GM19452 (cell line): ENCODE results near the gene ARIH1.

ENCODE experiments used
- ATAC-seq: cut with Tn5 transposase; IDR thresholded peaks from one replicate; pipeline ENCODE4 v1.9.1; 2021; ENCODE audit not compliant: unreplicated experiment

The ARIH1 gene

DNA sequence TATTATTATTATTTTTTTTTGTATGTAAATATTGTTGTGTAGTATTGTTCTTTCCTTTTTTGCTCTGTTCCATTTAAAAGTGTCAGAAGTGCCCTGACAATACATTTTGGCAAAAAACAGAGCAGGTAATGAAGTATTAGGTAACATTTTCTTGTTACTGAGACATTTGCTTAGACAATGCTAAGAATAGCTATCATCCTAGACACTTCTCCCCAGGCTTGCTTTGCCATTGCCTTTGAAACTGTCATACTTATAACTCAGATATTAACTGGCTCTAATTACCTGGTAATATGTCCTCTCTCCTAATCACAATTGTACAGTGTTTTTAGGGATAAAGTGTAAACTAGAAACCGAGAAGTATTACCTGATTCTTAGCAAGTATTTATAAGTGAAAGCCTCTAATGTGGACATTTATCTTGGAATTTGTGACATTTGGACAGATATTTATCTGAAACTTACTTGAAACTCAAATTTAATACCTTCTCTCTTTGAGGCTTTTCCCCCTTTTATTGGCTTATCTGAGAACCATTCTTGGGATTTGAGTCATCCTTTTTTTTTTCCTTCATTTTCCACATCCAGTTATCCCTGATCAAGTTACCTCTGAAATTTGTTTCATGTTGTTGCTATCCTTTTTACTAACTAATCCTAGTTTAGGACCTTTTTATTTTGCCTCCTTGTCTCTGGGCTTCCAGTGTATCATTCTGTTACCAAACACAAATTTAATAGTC, 13.1 kb downstream of the ARIH1 start:
- ATAC-seq, result no peak

DNA sequence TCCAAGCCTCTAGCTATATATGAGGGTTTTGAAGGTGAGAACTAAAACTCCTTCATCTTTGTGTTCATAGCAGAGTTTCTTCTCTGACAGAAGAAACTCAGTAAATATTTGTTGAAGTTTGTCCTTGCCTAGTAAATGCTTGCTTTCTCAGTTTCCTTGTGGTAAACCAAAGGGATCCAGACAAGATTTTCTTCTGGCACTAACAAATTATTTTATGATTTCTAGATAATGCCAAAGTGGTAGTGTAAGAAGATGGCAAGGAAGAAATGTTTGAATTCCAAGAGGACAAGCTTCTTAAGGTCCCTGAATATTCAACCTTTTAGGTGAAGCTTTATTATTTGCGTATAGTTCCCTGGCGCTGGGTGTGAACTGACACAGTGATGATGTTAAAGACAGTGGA, 14.4 kb downstream of the ARIH1 start:
- ATAC-seq, result no peak

- ATAC-seq, result no peak
Measured at GRCh38 chr15:72489943-72490554, 15.9 kb downstream of the ARIH1 start.

GRCh38 chr15:72491768-72492167, 17.6 kb downstream of the ARIH1 start:
- ATAC-seq, result no peak

DNA sequence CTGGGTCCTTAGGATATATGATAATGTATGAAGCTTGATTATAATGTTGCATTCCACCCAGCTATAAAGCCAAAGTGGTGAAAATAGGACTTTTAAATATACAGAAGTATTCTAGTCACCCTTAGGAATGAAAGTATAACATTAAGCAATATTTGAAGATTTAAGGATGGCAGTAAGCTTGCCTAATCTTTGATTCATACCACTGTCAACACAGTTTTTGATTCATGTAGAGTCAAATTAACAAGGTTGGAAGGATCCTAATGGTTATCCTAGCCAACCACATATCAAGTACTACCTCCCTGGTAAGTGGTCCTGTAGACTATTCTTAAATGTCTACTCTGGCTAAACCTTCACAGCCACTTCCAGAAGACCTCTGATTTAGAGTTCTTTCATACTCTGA, 18.6 kb downstream of the ARIH1 start:
- ATAC-seq, result no peak

GRCh38 chr15:72493220-72493619, 19.1 kb downstream of the ARIH1 start:
- ATAC-seq, result no peak

DNA sequence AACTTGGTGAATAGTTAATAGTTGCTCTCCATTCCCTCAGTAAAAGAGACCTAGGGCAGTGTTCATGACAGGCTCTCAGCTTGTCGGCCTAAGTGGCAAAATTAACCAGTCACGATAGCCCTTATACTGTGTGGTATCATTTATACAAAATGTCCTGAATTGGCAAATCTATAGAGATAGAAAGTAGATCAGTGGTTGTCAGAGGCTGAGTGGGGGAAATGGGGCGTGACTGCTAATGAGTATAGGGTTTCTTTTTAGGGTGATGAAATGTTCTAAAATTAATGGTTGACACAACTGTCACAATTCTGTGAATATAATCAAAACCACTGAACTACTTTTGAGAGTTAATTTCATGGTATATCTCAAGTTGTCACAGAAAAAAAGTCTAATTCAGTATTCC, 20.9 kb downstream of the ARIH1 start:
- no peak for ATAC-seq

- no peak for ATAC-seq
Measured at GRCh38 chr15:72496783-72497182, 22.7 kb downstream of the ARIH1 start.

- ATAC-seq, result no peak
Measured at GRCh38 chr15:72497402-72497801, 23.3 kb downstream of the ARIH1 start.

GRCh38 chr15:72502220-72502809, 28.2 kb downstream of the ARIH1 start:
- ATAC-seq, result no peak

- ATAC-seq, result no peak
Measured at GRCh38 chr15:72503147-72503546, 29.0 kb downstream of the ARIH1 start.

DNA sequence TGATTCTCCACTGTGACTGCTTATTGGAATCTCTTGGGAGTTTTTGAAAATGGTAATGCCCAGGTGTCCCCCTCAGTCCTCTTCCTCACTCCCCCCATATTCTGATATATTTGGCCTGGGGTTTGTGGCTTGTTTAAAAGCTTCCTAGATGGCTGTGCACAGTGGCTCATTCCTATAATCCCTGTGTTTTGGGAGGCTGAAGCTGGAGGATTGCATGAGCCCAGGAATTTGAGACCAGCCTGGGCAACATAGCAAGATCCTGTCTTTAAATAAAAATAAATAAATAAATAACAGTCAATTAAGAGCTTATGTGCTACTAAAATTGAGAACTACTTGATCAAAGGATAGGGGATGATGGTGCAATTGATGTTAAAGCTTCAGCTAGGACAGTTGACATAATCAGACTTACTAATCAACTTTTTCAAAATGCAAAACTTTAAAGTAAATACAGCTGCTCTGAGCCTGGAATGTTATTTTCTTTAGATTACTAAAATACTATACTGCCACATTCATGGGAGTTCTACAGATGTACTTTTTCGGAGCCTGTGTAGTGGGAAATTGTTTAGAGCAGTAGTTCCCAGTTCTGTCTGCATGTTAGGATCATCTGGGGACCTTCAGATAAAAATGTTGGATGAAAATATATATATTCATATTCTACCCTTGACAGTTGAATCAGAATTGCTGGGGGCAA, 33.4 kb downstream of the ARIH1 start:
- ATAC-seq, result no peak

DNA sequence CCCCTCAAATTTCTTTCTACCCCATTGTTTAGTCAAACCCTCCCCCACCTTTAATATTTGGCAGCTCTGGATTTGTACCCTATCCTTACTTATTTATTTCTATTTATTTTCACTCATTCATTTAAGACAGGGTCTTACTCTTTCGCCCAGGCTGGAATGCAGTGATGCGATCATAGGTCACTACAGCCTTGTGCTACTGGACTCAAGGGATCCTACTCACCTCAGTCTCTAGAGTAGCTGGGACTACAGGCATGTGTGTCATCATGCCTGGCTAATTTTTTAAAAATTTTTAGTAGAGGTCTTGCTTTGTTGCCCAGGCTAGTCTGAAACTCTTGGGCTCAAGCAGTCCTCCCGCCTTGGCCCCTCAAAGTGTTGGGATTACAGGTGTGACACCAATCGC, 35.4 kb downstream of the ARIH1 start:
- ATAC-seq, result no peak

DNA sequence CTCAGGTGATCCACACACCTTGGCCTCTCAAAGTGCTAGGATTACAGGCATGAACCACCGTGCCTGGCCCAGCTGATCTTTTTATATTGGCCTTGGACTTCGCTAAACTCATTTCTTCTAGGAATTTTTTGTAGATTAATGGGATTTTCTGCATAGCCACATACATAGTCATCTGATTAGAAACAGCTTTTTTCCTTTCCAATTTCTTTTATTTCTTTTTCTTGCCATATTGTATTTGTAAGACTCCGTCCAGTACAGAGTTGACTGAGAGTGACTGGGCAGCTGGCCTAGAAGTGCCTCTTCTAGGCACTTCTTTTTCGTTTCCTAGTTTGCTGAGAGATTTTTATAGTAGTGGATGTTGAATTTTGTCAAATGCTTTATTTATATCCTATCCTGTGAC, 37.4 kb downstream of the ARIH1 start:
- ATAC-seq, result no peak

- ATAC-seq, result no peak
Measured at GRCh38 chr15:72515591-72516389, 41.7 kb downstream of the ARIH1 start.

GRCh38 chr15:72516777-72517176, 42.6 kb downstream of the ARIH1 start:
- no peak for ATAC-seq

DNA sequence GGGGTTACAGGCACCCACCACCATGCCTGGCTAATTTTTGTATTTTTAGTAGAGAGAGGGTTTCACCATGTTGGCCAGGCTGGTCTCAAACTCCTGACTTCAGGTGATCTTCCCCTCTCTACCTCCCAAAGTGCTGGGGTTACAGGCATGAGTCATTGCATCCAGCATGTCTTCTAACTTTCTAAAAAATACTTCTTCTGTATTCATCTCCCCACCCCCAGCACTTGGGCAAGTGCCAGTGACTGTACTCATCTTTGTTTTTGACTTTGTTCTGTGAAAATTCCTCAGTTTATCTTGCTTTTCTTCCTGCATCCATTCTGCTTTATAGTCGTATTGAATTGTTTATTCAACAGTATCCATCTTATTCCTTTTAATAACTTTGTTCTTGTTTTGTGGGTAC, 47.6 kb downstream of the ARIH1 start:
- no peak for ATAC-seq

GRCh38 chr15:72532991-72533601, 59.0 kb downstream of the ARIH1 start:
- ATAC-seq, result no peak

- no peak for ATAC-seq
Measured at GRCh38 chr15:72534523-72534922, 60.4 kb downstream of the ARIH1 start.

- ATAC-seq, result no peak
Measured at GRCh38 chr15:72535911-72536310, 61.8 kb downstream of the ARIH1 start.

- no peak for ATAC-seq
Measured at GRCh38 chr15:72536506-72536905, 62.4 kb downstream of the ARIH1 start.
